GM21825 (cell line): Measurements from ENCODE around the gene TTLL13.

ENCODE experiments used
- ATAC-seq: cut with Tn5 transposase; IDR thresholded peaks from one replicate; pipeline ENCODE4 v1.9.1; 2021; ENCODE audit warnings: mild to moderate bottlenecking, moderate library complexity; ENCODE audit not compliant: unreplicated experiment

TTLL13 gene

DNA sequence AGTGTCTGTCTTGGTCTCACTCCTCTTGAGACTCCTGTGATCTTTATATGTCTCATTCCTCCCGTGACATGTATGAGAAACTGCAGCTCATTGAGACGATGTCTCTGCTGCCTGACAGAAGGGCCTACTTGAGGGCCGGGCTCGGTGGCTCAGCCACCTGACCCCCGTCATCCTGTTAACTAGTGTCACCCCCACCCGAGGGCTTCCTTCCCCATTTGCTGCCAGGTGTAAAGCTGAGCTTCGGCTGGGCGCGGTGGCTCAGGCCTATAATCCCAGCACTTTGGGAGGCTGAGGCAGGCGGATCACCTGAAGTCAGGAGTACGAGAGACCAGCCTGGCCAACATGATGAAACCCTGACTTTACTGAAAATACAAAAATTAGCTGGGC, 35.5 kb upstream of the TTLL13 start:
- ATAC-seq = no peak

DNA sequence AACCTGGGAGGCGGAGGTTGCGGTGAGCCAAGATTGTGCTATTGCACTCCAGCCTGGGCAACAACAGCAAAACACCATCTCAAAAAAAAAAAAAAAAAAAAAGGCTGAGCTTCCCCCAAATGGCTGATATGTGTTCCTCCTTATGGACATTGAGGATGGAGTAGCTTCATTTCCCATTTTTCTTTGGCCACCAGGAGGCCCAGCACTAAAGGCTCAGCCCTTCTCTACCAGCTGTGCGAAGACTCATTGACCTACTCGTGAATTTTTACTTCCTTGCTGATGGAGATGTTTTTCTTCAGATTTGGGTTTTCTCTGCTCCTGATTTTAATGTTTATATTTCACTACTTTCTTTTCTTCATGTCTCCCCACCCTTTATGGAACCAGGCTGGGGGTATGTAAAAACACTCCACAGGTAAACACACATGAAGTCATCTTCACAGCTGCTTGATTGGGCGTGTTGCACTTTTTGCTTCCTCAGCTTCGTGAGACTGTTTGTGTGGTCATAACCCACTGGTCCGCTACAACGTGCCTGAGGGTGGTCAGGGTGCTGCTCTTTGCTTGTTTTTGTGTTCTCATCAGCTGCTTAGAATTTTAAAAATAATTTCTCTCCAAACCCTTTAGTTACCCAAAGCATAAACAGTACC, 34.7 kb upstream of the TTLL13 start:
- ATAC-seq = no peak

GRCh38 chr15:90217671-90218394, 31.5 kb upstream of the TTLL13 start:
- ATAC-seq = no peak

GRCh38 chr15:90219421-90220141, 29.8 kb upstream of the TTLL13 start:
- ATAC-seq = no peak

GRCh38 chr15:90221246-90221900, 28.0 kb upstream of the TTLL13 start:
- ATAC-seq = no peak

DNA sequence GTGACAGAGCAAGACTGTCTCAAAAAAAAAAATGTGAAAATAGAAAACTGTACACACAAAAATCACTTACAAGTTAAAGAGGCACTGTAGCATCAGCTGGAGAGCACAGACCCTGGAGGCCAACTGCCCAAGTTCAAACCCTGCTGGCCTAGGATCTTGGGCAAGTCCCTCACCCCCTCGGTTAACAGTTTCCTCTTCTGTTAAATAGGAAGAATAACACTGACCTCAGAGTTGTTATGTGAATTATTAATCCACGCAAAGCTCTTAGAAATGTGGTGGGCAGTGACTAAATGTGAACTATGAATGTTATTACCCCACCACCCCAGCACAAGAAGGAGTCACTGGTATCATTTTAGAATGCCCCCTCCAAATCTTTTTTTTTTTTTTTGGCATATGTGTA, 26.8 kb upstream of the TTLL13 start:
- ATAC-seq = no peak

- no peak for ATAC-seq
These were observed 25.8 kb upstream of the TTLL13 start for GRCh38 chr15:90223441-90224165.

- ATAC-seq = no peak
These were observed 24.3 kb upstream of the TTLL13 start for GRCh38 chr15:90225047-90225446.

DNA sequence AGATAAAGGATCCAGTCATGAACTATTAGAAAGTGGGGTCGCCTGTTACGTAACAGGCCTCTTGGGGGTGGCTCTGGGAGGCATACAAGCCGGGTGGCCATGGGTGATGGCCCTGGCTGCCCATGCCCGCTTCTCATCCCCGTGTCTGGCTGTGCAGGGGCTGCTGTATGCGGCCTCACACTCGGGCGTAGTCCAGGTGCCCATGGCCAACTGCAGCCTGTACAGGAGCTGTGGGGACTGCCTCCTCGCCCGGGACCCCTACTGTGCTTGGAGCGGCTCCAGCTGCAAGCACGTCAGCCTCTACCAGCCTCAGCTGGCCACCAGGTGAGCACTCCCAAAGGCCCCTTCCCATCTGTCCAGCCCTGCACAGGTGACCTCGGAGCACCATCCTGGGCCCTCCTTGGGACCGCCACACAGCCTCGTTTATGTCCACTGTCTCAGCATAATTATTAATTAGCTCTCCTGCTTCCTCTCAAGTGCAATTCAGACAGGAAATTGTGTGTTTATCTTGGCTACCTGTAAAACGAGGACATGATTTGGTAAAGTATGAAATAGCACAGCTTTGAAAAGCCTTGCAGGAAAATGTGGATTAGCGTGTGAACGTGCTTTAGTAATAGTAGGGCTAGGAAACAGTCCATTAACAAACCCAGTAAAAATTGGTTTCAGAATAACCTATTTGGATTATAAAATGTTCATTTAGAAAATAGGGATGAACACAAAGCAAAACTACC, 23.7 kb upstream of the TTLL13 start:
- ATAC-seq = no peak

DNA sequence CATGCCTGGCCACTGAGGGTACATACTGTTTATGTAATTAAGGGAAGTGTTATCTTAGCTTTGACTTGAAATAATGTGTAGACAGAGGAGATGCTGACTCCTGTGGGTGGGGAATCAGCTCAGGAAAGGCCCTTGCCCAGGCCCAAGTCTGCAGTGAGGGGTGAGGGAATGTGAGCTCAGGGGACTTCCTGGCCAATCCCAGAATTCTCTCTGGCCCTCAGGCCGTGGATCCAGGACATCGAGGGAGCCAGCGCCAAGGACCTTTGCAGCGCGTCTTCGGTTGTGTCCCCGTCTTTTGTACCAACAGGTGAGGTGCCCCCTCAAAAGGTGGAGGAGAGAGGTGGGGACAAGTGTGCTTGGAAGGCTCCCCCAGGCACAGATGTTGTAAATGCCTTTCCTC, 22.0 kb upstream of the TTLL13 start:
- no peak for ATAC-seq

- ATAC-seq = no peak
These were observed 21.3 kb upstream of the TTLL13 start for GRCh38 chr15:90227816-90228772.

DNA sequence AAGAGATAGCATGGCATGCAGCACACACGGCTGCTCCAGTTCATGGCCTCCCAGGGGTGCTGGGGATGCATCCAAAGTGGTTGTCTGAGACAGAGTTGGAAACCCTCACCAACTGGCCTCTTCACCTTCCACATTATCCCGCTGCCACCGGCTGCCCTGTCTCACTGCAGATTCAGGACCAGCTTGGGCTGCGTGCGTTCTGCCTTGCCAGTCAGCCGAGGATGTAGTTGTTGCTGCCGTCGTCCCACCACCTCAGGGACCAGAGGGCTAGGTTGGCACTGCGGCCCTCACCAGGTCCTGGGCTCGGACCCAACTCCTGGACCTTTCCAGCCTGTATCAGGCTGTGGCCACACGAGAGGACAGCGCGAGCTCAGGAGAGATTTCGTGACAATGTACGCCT, 20.4 kb upstream of the TTLL13 start:
- ATAC-seq = no peak

DNA sequence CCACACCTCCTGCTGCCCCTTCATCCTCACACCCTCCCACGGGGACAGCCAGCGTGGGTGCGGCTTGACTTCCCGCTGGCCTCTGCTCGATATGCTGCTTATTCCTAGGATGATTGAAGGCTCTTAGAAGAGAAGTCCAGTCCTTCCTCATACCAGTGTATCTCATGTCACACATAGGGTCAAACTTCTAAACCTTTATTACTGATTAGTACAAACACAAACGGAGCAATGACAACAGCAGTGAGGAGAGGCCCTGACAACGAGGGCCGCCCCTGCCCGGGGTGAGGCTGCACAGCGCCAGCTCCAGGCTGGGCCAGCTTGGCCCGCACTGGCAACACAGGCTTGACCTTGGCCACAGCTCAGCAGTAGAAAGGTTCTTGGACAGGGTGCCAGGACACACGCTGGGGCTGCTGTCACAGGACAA, 19.3 kb upstream of the TTLL13 start:
- no peak for ATAC-seq

DNA sequence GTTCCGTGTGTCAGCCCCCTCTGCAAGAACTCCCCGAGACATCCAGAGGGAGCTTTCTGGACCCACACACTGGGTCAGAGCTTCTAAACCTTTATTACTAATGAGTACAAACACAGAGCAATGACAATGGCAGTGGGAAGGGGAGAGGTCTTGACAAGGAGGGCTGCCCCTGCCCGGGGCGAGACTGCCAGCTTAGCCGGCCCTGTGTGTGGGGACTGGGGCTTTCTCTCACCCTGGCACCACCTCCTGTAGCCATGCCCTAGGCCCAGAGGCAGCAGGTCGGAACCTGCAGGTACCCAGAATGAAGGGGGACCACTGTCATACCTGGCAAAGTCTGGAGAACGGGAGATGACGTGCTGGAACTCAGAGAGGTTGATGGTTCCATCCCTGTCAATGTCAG, 18.7 kb upstream of the TTLL13 start:
- ATAC-seq = no peak

DNA sequence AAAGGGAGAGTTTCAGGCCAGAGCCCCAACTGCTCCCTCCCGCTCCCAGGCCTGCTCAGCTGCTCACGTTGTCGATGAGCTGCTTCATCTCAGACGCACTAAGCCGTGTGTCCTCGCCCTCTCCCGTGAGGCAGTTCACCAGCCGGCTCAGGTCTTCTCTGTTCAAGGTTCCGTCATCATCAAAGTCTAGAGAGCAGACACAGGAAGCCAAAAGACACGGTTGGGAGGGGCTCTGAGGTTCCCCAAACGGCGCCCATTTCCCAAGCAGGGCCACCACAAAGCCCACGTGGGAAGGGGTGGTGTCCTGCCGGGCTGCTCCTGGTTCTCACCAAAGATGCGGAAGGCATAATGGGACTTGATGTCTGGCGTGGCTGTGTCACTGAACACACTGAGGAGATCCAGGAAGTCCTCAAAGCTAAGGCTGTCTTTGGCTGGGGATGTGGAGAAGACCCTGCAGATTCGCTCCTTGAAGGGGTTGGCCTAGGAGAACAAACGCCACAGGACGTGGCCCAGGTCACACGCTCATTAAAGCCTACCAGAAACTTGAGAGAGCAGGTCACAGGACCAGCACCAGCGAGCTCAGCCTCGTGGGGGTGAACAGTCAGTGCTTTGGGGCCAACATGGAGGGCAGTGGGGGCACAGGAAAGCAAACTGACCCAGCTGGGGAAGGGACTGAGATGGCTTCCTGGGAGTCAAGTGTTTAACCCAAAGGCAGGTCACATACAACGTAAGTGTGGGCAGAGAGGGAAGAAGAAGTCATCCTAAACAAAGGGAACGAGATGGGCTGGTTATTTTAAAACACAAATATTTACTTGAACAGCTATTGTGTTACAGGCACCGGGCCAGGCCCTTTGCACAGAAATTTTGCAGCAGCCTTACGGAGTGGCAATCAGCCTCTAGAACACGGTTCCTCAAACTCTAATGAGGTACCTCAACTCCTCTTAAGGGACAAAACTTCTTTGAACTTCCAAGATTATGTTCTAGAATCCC, 18.0 kb upstream of the TTLL13 start:
- ATAC-seq = no peak

- ATAC-seq = no peak
These were observed 17.2 kb upstream of the TTLL13 start for GRCh38 chr15:90232196-90232595.

- no peak for ATAC-seq
These were observed 16.4 kb upstream of the TTLL13 start for GRCh38 chr15:90232941-90233386.
